ENCODE results near the gene GNAO1.
A peak's percentile ranks its signal among the peaks of the same experiment; 100 is the strongest.

GNAO1 gene

GRCh38 chr16:56190677-56191155, 573 bp upstream of the GNAO1 start:
- TF ChIP-seq CTCF (IDR thresholded peaks at IDR 0.05; ENCODE audit: unreplicated experiment in 3 of 3), result no peak
- Mint-ChIP-seq H3K27ac (peak overlapping the region in 1 of 3 experiments; percentile 57), H3K36me3 (ENCODE audit: low read depth) (no peaks in the 10 kb centered on the region), H3K4me1 (peaks cover 22% of the 10 kb centered on the region), H3K27me3 (ENCODE audit: low read depth) (peaks cover 79% of the 10 kb centered on the region), H3K4me3 (peak overlapping the region; percentile 80 to 88 (median 86)), H3K9me3 (no peaks in the 10 kb centered on the region)

GRCh38 chr16:56191835-56192634, 746 bp downstream of the GNAO1 start:
- Mint-ChIP-seq H3K4me1 (peaks cover 23% of the 10 kb centered on the region), H3K4me3 (peak overlapping the region; percentile 80 to 91 (median 85)), H3K9me3 (no peaks in the 10 kb centered on the region), H3K27ac (no peak overlapping the region), H3K27me3 (ENCODE audit: low read depth) (peaks cover 76% of the 10 kb centered on the region), H3K36me3 (ENCODE audit: low read depth) (no peaks in the 10 kb centered on the region)
- TF ChIP-seq CTCF (IDR thresholded peaks at IDR 0.05; ENCODE audit: unreplicated experiment in 3 of 3), result no peak

GRCh38 chr16:56192635-56192945, 1.3 kb downstream of the GNAO1 start:
- Mint-ChIP-seq H3K4me3 (peak overlapping the region; percentile 80 to 91 (median 85)), H3K9me3 (no peaks in the 10 kb centered on the region), H3K27ac (peak overlapping the region in 2 of 3 experiments; percentile 4 to 27), H3K4me1 (peaks cover 29% of the 10 kb centered on the region), H3K36me3 (ENCODE audit: low read depth) (no peaks in the 10 kb centered on the region), H3K27me3 (ENCODE audit: low read depth) (peaks cover 77% of the 10 kb centered on the region)
- no peak for TF ChIP-seq CTCF (IDR thresholded peaks at IDR 0.05; ENCODE audit: unreplicated experiment in 3 of 3)

- Mint-ChIP-seq H3K27ac (peak overlapping the region in 2 of 3 experiments; percentile 4 to 27), H3K9me3 (no peaks in the 10 kb centered on the region), H3K4me1 (peaks cover 31% of the 10 kb centered on the region), H3K27me3 (ENCODE audit: low read depth) (peaks cover 78% of the 10 kb centered on the region), H3K36me3 (ENCODE audit: low read depth) (no peaks in the 10 kb centered on the region), H3K4me3 (peak overlapping the region; percentile 80 to 91 (median 85))
- no peak for TF ChIP-seq CTCF (IDR thresholded peaks at IDR 0.05; ENCODE audit: unreplicated experiment in 3 of 3)
Observed at GRCh38 chr16:56192986-56193945, 2.0 kb downstream of the GNAO1 start.

- no peaks in the 10 kb centered on the region for H3K36me3 Mint-ChIP-seq (ENCODE audit: low read depth)
- H3K4me3 Mint-ChIP-seq, result peak overlapping the region; percentile 68 to 91 (median 85)
- no peaks in the 10 kb centered on the region for H3K9me3 Mint-ChIP-seq
- H3K27me3 Mint-ChIP-seq (ENCODE audit: low read depth), result peaks cover 71% of the 10 kb centered on the region
- TF ChIP-seq CTCF (IDR thresholded peaks at IDR 0.05; ENCODE audit: unreplicated experiment in 3 of 3), result no peak
- peaks cover 31% of the 10 kb centered on the region for H3K4me1 Mint-ChIP-seq
- H3K27ac Mint-ChIP-seq, result no peak overlapping the region
Observed at GRCh38 chr16:56193951-56194726, 2.9 kb downstream of the GNAO1 start.
